PC-9 (cell line): ENCODE data around the gene TNFRSF14. TPM values are rescaled to one million over a fixed set of nuclear protein-coding genes. Genes with fewer than 3 reads are reported as not detected.

Experiments used
- BruUV-seq: library from RNA; stranded (reverse); fragments of 400-500 nt; replicated peaks from 2 replicates; lab custom pipeline; 2021; lab: Mats Ljungman, UMichigan
- CTCF ChIA-PET: fragments of 300-600 bp; sonication (Branson Sonifier 250); formaldehyde crosslinking; loops from one replicate; lab custom pipeline; 2022; ENCODE audit warnings: antibody characterized with exemption; lab: Charles Lee
- POLR2A ChIA-PET: fragments of 300-600 bp; sonication (Branson Sonifier 250); formaldehyde crosslinking; loops from one replicate; lab custom pipeline; 2022; ENCODE audit warnings: antibody characterized with exemption; ENCODE audit not compliant: unreplicated experiment; lab: Charles Lee
- DNase-seq, 2 experiments: peaks; one replicate each; pipeline versions ENCODE4 v3.0.0 to v3.0.0-alpha.2; 2015 to 2022; ENCODE audit warnings: mixed read lengths in 1 of 2
- H2AFZ ChIP-seq: fragments of 200-600 bp; sonication (generic); 2 replicates; pipeline ENCODE4 v1.8.1; 2017; ENCODE audit warnings: antibody characterized with exemption
- H3F3A ChIP-seq: fragments of 200-600 bp; sonication (generic); 2 replicates; pipeline ENCODE4 v1.8.1; 2017; ENCODE audit warnings: antibody characterized with exemption, mild to moderate bottlenecking, low read depth; ENCODE audit not compliant: insufficient read depth
- H3K27ac ChIP-seq: fragments of 200-600 bp; sonication (generic); 2 replicates; pipeline ENCODE4 v1.6.1; 2016; ENCODE audit warnings: mixed run types
- H3K27me3 ChIP-seq: fragments of 200-600 bp; sonication (generic); 2 replicates; pipeline ENCODE4 v1.6.1; 2016; ENCODE audit warnings: low read depth, mixed run types; ENCODE audit not compliant: insufficient read depth
- H3K36me3 ChIP-seq: fragments of 200-600 bp; sonication (generic); 2 replicates; pipeline ENCODE4 v1.6.1; 2016; ENCODE audit warnings: low read depth, mixed run types
- H3K4me1 ChIP-seq: fragments of 200-600 bp; sonication (generic); replicated peaks from 2 replicates; pipeline ENCODE4 v1.6.1; 2016; ENCODE audit warnings: mixed run types; ENCODE audit not compliant: insufficient read depth
- H3K4me2 ChIP-seq: fragments of 200-600 bp; sonication (generic); 2 replicates; pipeline ENCODE4 v1.6.1; 2017; ENCODE audit warnings: mixed run types
- H3K4me3 ChIP-seq: fragments of 200-600 bp; sonication (generic); 2 replicates; pipeline ENCODE4 v1.6.1; 2016; ENCODE audit warnings: mixed run types
- H3K79me2 ChIP-seq: fragments of 200-600 bp; sonication (generic); 2 replicates; pipeline ENCODE4 v1.6.1; 2017; ENCODE audit warnings: low read depth, mixed run types
- H3K9me2 ChIP-seq: fragments of 200-600 bp; sonication (generic); 2 replicates; pipeline ENCODE4 v1.8.1; 2017; ENCODE audit warnings: mild to moderate bottlenecking; ENCODE audit not compliant: insufficient read depth
- H3K9me3 ChIP-seq: fragments of 200-600 bp; sonication (generic); 2 replicates; pipeline ENCODE4 v1.8.1; 2016; ENCODE audit warnings: low read depth; ENCODE audit not compliant: insufficient read depth
- H4K20me1 ChIP-seq: fragments of 200-600 bp; sonication (generic); 2 replicates; pipeline ENCODE4 v1.8.1; 2017; ENCODE audit not compliant: insufficient read depth
- CTCF ChIP-seq: fragments of 200-600 bp; sonication (generic); conservative IDR thresholded peaks from 2 replicates; pipeline ENCODE4 v1.6.1; 2017; ENCODE audit warnings: mixed run types, antibody characterized with exemption, mild to moderate bottlenecking, moderate library complexity
- EZH2 ChIP-seq: fragments of 200-600 bp; sonication (generic); IDR thresholded peaks from 2 replicates; pipeline ENCODE4 v1.8.0; 2017; ENCODE audit warnings: antibody characterized with exemption, low read depth
- intact Hi-C: fragments of 100-400 bp; cut with micrococcal nuclease; formaldehyde crosslinking; loops from one replicate; pipeline ENCODE4 v1.10.0; 2022; ENCODE audit not compliant: unreplicated experiment
- total RNA-seq: library from RNA; stranded (reverse); gene quantifications from 2 replicates; pipeline ENCODE4 v1.2.3, GENCODE V29; 2021

The TNFRSF14 gene
- total RNA-seq, 1 experiment from 2014 or later: 9.9 TPM

DNA sequence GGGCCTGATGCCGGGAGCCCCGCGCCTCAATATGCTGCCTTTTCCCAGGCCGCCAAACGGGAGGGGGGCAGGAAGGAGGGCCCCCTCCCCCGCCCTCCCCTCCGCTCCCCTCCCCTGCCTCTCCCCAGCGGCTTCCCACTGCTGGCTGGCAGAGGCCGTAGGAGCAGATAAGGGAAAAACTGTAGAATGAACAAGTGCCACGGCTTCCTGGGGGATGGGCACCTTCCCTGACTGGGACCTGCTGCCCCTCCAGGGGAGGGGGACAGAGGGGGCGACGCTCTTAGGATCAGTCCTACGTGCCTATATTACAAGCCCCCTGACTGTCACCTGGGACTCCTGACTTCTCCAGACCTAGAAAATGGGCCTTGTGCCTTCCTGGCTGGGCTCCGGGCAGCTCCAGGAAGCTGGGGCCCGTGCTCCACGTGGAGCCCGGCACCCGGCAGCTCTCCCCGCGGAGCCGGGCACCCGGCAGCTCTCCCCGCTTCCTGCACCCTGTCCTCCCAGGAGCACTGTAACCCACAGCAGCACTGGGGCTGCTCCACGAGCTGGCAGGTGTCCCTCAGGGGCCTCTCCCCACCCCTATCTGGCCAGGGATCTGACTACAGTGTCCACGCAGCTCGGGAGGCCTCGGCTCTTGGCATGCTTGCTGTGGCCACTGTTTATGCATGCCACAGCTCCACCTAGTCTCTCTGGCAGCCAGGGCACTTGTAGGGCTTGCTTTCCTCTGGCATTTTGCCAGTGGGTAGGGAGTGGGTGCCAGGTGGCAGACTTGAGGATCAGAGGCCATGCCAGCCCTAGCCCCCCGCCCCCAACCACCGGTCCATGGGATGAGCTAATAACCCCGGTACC, 25.4 kb upstream of the TNFRSF14 start:
- Histone ChIP-seq H3K27me3 (peaks cover 21% of the 10 kb centered on the region), H3K27ac (no peak overlapping the region), H3F3A (peaks cover 6% of the 10 kb centered on the region; the same call in 1 of the 2 replicates), H2AFZ (no peak overlapping the region), H3K9me3 (no peaks in the 10 kb centered on the region), H3K4me2 (no peak overlapping the region), H3K4me1 (peaks cover 39% of the 10 kb centered on the region), H3K79me2 (peaks cover 2% of the 10 kb centered on the region), H3K9me2 (no peaks in the 10 kb centered on the region), H3K4me3 (no peak overlapping the region), H4K20me1 (no peaks in the 10 kb centered on the region), H3K36me3 (no peaks in the 10 kb centered on the region)
- DNase-seq: no peak
- CTCF ChIA-PET: no interaction called here
- POLR2A ChIA-PET: interaction anchor here (0.6 to 0.7 kb wide), 3 partner anchors 18 to 1257 kb away, joined by 4 to 11 read pairs (median 8); no protein-coding TSS in a partner anchor
- TF ChIP-seq EZH2 (no peak), CTCF (no peak)
- intact Hi-C loops: loop anchor here (10.0 kb wide), 1 partner anchor 216 kb away; no protein-coding TSS in a partner anchor
- BruUV-seq: no TSS peak

DNA sequence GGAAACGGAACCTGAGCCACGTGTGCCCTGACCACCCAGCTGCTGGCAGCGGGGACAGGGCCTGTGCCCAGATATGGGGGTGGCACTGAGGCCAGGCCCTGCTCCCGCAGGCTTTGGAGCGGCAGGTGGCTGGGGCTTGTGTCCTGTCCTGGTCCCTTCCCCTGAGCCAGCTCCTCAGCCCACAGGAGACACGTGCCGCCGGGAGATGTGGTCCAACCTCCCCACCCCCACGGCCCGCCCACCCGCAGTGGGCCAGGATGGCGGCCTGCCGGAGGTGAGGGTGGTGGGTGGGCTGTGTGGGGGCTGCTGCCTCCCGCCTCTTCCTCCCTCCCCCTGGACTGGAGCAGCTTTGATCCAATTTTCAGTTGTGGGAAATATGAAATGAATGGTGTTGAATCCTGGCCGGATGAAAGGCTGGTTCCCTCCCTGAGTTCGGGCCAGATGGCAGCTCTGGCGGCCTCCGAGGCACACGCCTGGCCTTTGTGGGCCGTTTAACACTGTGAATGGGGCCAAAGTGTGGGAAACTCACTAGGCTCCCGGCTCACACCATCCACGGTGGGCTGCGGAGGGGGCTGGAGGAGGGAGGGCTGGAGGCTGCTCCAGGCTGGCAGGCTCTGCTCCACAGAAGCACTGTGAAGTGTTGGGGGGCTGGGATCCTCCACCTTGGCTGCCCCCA, 23.5 kb upstream of the TNFRSF14 start:
- Histone ChIP-seq H2AFZ (no peak overlapping the region), H3K27ac (no peak overlapping the region), H3K4me2 (peak overlapping the region; percentile 48), H3K4me1 (peaks cover 31% of the 10 kb centered on the region), H3K79me2 (no peaks in the 10 kb centered on the region), H3F3A (no peaks in the 10 kb centered on the region; the same call in 1 of the 2 replicates), H3K9me2 (no peaks in the 10 kb centered on the region), H3K4me3 (no peak overlapping the region), H4K20me1 (no peaks in the 10 kb centered on the region), H3K36me3 (no peaks in the 10 kb centered on the region), H3K27me3 (peaks cover 21% of the 10 kb centered on the region), H3K9me3 (no peaks in the 10 kb centered on the region)
- intact Hi-C loops: loop anchor here (10.0 kb wide), 1 partner anchor 218 kb away; no protein-coding TSS in a partner anchor
- ChIA-PET CTCF (no interaction called here), POLR2A (interaction anchor here (0.6 to 0.8 kb wide), 2 partner anchors 17 to 52 kb away, joined by 3 to 8 read pairs; no protein-coding TSS in a partner anchor)
- no peak for DNase-seq
- TF ChIP-seq EZH2: no peak
- no peak for TF ChIP-seq CTCF
- no TSS peak for BruUV-seq

DNA sequence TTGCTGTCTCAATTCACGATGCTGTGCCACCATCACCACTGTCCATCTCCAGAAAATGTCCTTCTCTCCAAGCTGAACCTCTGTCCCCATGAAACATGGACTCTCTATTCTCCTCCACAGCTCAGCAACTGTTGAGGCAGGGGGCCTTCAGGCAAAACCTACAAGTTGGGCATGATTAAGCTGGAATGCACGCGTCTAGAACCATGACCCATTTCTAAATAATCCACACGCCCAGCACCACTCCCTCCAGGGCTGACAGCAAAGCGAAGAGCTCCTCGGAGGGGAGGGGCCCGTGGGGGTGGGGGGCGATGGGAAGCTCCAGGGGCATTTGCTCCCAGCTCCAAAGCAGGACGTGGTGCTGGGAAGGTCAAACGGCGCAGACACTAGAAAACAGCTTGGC, 22.8 kb upstream of the TNFRSF14 start:
- Histone ChIP-seq H3K27me3 (peaks cover 21% of the 10 kb centered on the region), H3K9me3 (no peaks in the 10 kb centered on the region), H3K4me1 (peaks cover 31% of the 10 kb centered on the region), H3K79me2 (no peaks in the 10 kb centered on the region), H2AFZ (no peak overlapping the region), H3K36me3 (no peaks in the 10 kb centered on the region), H3K4me3 (no peak overlapping the region), H3K9me2 (no peaks in the 10 kb centered on the region), H4K20me1 (no peaks in the 10 kb centered on the region), H3K4me2 (peak overlapping the region; percentile 48), H3K27ac (no peak overlapping the region), H3F3A (no peaks in the 10 kb centered on the region; the same call in 1 of the 2 replicates)
- intact Hi-C loops: loop anchor here (10.0 kb wide), 1 partner anchor 219 kb away; no protein-coding TSS in a partner anchor
- peak in 1 of 2 experiments; percentile 70 for DNase-seq
- TF ChIP-seq EZH2 (no peak), CTCF (no peak)
- ChIA-PET POLR2A (interaction anchor here (0.6 to 0.8 kb wide), 3 partner anchors 18 to 398 kb away, joined by 3 to 8 read pairs (median 3); no protein-coding TSS in a partner anchor), CTCF (no interaction called here)
- BruUV-seq: no TSS peak
